Measurements from ENCODE around the gene SMIM14.
"Not testable (repeated sequence)": the region's sequence is repeated elsewhere in the genome, so short reads cannot be mapped to it uniquely, and the experiment has no call there.

Gene SMIM14

GRCh38 chr4:39638354-39639239 lies at the start of gene SMIM14:
SMIM14 (minus strand) TSS chr4:39638865; CDS start chr4:39605145, 33,720 bp downstream.
- H3K27me3 Mint-ChIP-seq = peaks cover 3% of the 10 kb centered on the region
- H3K27ac Mint-ChIP-seq = peak within 1 kb of the TSS; percentile 77
- H3K4me3 Mint-ChIP-seq = peak within 1 kb of the TSS; percentile 83
- no peaks in the 10 kb centered on the region for H3K9me3 Mint-ChIP-seq
- H3K36me3 Mint-ChIP-seq (ENCODE audit: low read depth) = no peaks in the 10 kb centered on the region
- peaks cover 51% of the 10 kb centered on the region for H3K4me1 Mint-ChIP-seq (ENCODE audit: low read depth)

GRCh38 chr4:39687014-39687413 lies 48.3 kb upstream of the SMIM14 start:
- no peak overlapping the region for H3K4me3 Mint-ChIP-seq
- H3K9me3 Mint-ChIP-seq = no peaks in the 10 kb centered on the region
- no peaks in the 10 kb centered on the region for H3K36me3 Mint-ChIP-seq (ENCODE audit: low read depth)
- H3K4me1 Mint-ChIP-seq (ENCODE audit: low read depth) = no peaks in the 10 kb centered on the region
- H3K27ac Mint-ChIP-seq = no peak overlapping the region
- no peaks in the 10 kb centered on the region for H3K27me3 Mint-ChIP-seq

- Mint-ChIP-seq H3K4me3 (no peak overlapping the region), H3K27ac (no peak overlapping the region), H3K27me3 (no peaks in the 10 kb centered on the region), H3K4me1 (ENCODE audit: low read depth) (no peaks in the 10 kb centered on the region), H3K36me3 (ENCODE audit: low read depth) (no peaks in the 10 kb centered on the region), H3K9me3 (no peaks in the 10 kb centered on the region)
Measured at GRCh38 chr4:39685990-39686389, 47.3 kb upstream of the SMIM14 start.

- H3K27me3 Mint-ChIP-seq = peaks cover 4% of the 10 kb centered on the region
Measured at GRCh38 chr4:39682138-39682537, 43.5 kb upstream of the SMIM14 start.

GRCh38 chr4:39681003-39681402 lies 42.3 kb upstream of the SMIM14 start:
- H3K9me3 Mint-ChIP-seq; H3K4me3 Mint-ChIP-seq; H3K27me3 Mint-ChIP-seq; H3K36me3 Mint-ChIP-seq (ENCODE audit: low read depth); H3K27ac Mint-ChIP-seq; H3K4me1 Mint-ChIP-seq (ENCODE audit: low read depth): not testable (repeated sequence)

More at GRCh38 chr4:39682138-39682537, 43.5 kb upstream of the SMIM14 start:
- H3K4me3 Mint-ChIP-seq = no peak overlapping the region
- H3K36me3 Mint-ChIP-seq (ENCODE audit: low read depth) = no peaks in the 10 kb centered on the region
- no peak overlapping the region for H3K27ac Mint-ChIP-seq
- H3K4me1 Mint-ChIP-seq (ENCODE audit: low read depth) = no peaks in the 10 kb centered on the region
- H3K9me3 Mint-ChIP-seq = no peaks in the 10 kb centered on the region

GRCh38 chr4:39675681-39676080 lies 37.0 kb upstream of the SMIM14 start:
- H3K36me3 Mint-ChIP-seq (ENCODE audit: low read depth); H3K27me3 Mint-ChIP-seq; H3K27ac Mint-ChIP-seq; H3K4me1 Mint-ChIP-seq (ENCODE audit: low read depth); H3K9me3 Mint-ChIP-seq; H3K4me3 Mint-ChIP-seq: not testable (repeated sequence)

GRCh38 chr4:39670296-39670695 lies 31.6 kb upstream of the SMIM14 start:
- H3K4me1 Mint-ChIP-seq (ENCODE audit: low read depth); H3K9me3 Mint-ChIP-seq; H3K27ac Mint-ChIP-seq; H3K36me3 Mint-ChIP-seq (ENCODE audit: low read depth); H3K27me3 Mint-ChIP-seq; H3K4me3 Mint-ChIP-seq: not testable (repeated sequence)

- H3K27me3 Mint-ChIP-seq = no peaks in the 10 kb centered on the region
- H3K4me3 Mint-ChIP-seq = no peak overlapping the region
- H3K9me3 Mint-ChIP-seq = no peaks in the 10 kb centered on the region
- no peaks in the 10 kb centered on the region for H3K4me1 Mint-ChIP-seq (ENCODE audit: low read depth)
- no peaks in the 10 kb centered on the region for H3K36me3 Mint-ChIP-seq (ENCODE audit: low read depth)
- H3K27ac Mint-ChIP-seq = no peak overlapping the region
Measured at GRCh38 chr4:39668887-39669286, 30.2 kb upstream of the SMIM14 start.

GRCh38 chr4:39667706-39668105 lies 29.0 kb upstream of the SMIM14 start:
- no peaks in the 10 kb centered on the region for H3K9me3 Mint-ChIP-seq
- H3K4me3 Mint-ChIP-seq = no peak overlapping the region
- H3K4me1 Mint-ChIP-seq (ENCODE audit: low read depth) = no peaks in the 10 kb centered on the region
- no peaks in the 10 kb centered on the region for H3K27me3 Mint-ChIP-seq
- H3K36me3 Mint-ChIP-seq (ENCODE audit: low read depth) = no peaks in the 10 kb centered on the region
- no peak overlapping the region for H3K27ac Mint-ChIP-seq

- Mint-ChIP-seq H3K4me3 (no peak overlapping the region), H3K36me3 (ENCODE audit: low read depth) (no peaks in the 10 kb centered on the region), H3K27ac (no peak overlapping the region), H3K4me1 (ENCODE audit: low read depth) (no peaks in the 10 kb centered on the region), H3K27me3 (no peaks in the 10 kb centered on the region), H3K9me3 (no peaks in the 10 kb centered on the region)
Measured at GRCh38 chr4:39664828-39665731, 26.4 kb upstream of the SMIM14 start.

GRCh38 chr4:39662683-39663082 lies 24.0 kb upstream of the SMIM14 start:
- Mint-ChIP-seq H3K27ac (no peak overlapping the region), H3K4me3 (no peak overlapping the region), H3K27me3 (no peaks in the 10 kb centered on the region), H3K36me3 (ENCODE audit: low read depth) (no peaks in the 10 kb centered on the region), H3K4me1 (ENCODE audit: low read depth) (peaks cover under 1% of the 10 kb centered on the region), H3K9me3 (no peaks in the 10 kb centered on the region)

- H3K4me1 Mint-ChIP-seq (ENCODE audit: low read depth) = peaks cover 10% of the 10 kb centered on the region
- no peak overlapping the region for H3K27ac Mint-ChIP-seq
- no peaks in the 10 kb centered on the region for H3K27me3 Mint-ChIP-seq
- H3K9me3 Mint-ChIP-seq = no peaks in the 10 kb centered on the region
- no peak overlapping the region for H3K4me3 Mint-ChIP-seq
- no peaks in the 10 kb centered on the region for H3K36me3 Mint-ChIP-seq (ENCODE audit: low read depth)
Measured at GRCh38 chr4:39660757-39661156, 22.1 kb upstream of the SMIM14 start.

GRCh38 chr4:39660045-39660444 lies 21.4 kb upstream of the SMIM14 start:
- H3K4me3 Mint-ChIP-seq = no peak overlapping the region
- peaks cover 11% of the 10 kb centered on the region for H3K4me1 Mint-ChIP-seq (ENCODE audit: low read depth)
- H3K9me3 Mint-ChIP-seq = no peaks in the 10 kb centered on the region
- no peak overlapping the region for H3K27ac Mint-ChIP-seq
- no peaks in the 10 kb centered on the region for H3K27me3 Mint-ChIP-seq
- no peaks in the 10 kb centered on the region for H3K36me3 Mint-ChIP-seq (ENCODE audit: low read depth)

GRCh38 chr4:39658756-39659155 lies 20.1 kb upstream of the SMIM14 start:
- H3K27me3 Mint-ChIP-seq = no peaks in the 10 kb centered on the region
- no peak overlapping the region for H3K27ac Mint-ChIP-seq
- peaks cover 16% of the 10 kb centered on the region for H3K4me1 Mint-ChIP-seq (ENCODE audit: low read depth)
- no peak overlapping the region for H3K4me3 Mint-ChIP-seq
- no peaks in the 10 kb centered on the region for H3K9me3 Mint-ChIP-seq
- H3K36me3 Mint-ChIP-seq (ENCODE audit: low read depth) = no peaks in the 10 kb centered on the region

GRCh38 chr4:39657465-39657864 lies 18.8 kb upstream of the SMIM14 start:
- Mint-ChIP-seq H3K27ac (no peak overlapping the region), H3K27me3 (no peaks in the 10 kb centered on the region), H3K4me1 (ENCODE audit: low read depth) (peaks cover 19% of the 10 kb centered on the region), H3K4me3 (no peak overlapping the region), H3K9me3 (no peaks in the 10 kb centered on the region), H3K36me3 (ENCODE audit: low read depth) (no peaks in the 10 kb centered on the region)
